H9 (cell line): ENCODE measurements around the gene CAMTA1. TPM values are rescaled to one million over a fixed set of nuclear protein-coding genes. Genes with fewer than 3 reads are reported as not detected.

Source experiments
- DNase-seq: peaks from one replicate; pipeline ENCODE4 v3.0.0-alpha.2; 2017
- H2AFZ ChIP-seq: one replicate; pipeline ENCODE4 v1.6.1; 2013; ENCODE audit warnings: mild to moderate bottlenecking, low read length, control low read depth, moderate library complexity
- H2AK5ac ChIP-seq: 2 replicates; pipeline ENCODE4 v1.6.1; 2013; ENCODE audit warnings: low read length, control low read depth, mixed read lengths; ENCODE audit not compliant: insufficient read length
- H2BK120ac ChIP-seq: one replicate; pipeline ENCODE4 v1.6.1; 2013; ENCODE audit warnings: low read depth, mild to moderate bottlenecking, low read length, control low read depth, inconsistent platforms; ENCODE audit not compliant: poor library complexity, severe bottlenecking
- H2BK12ac ChIP-seq: 2 replicates; pipeline ENCODE4 v1.6.1; 2013; ENCODE audit warnings: low read length, control low read depth, mixed read lengths, low read depth; ENCODE audit not compliant: insufficient read length
- H2BK15ac ChIP-seq: 2 replicates; pipeline ENCODE4 v1.6.1; 2013; ENCODE audit warnings: low read depth, low read length, control low read depth
- H2BK20ac ChIP-seq: one replicate; pipeline ENCODE4 v1.6.1; 2013; ENCODE audit warnings: low read depth, mild to moderate bottlenecking, low read length, control low read depth, inconsistent platforms; ENCODE audit not compliant: poor library complexity, severe bottlenecking
- H2BK5ac ChIP-seq: 2 replicates; pipeline ENCODE4 v1.6.1; 2013; ENCODE audit warnings: low read length, control low read depth, mixed read lengths; ENCODE audit not compliant: insufficient read length
- H3K14ac ChIP-seq: 2 replicates; pipeline ENCODE4 v1.6.1; 2013; ENCODE audit warnings: low read length, control low read depth; ENCODE audit not compliant: insufficient read depth
- H3K18ac ChIP-seq: 2 replicates; pipeline ENCODE4 v1.6.1; 2013; ENCODE audit warnings: low read depth, mild to moderate bottlenecking, mixed read lengths, low read length, control low read depth; ENCODE audit not compliant: insufficient read length
- H3K23ac ChIP-seq: 2 replicates; pipeline ENCODE4 v1.6.1; 2013; ENCODE audit warnings: low read length, control low read depth, mixed read lengths, low read depth; ENCODE audit not compliant: insufficient read length
- H3K23me2 ChIP-seq: 2 replicates; pipeline ENCODE4 v1.6.1; 2013; ENCODE audit warnings: low read depth, mild to moderate bottlenecking, mixed read lengths, low read length, control low read depth; ENCODE audit not compliant: insufficient read length, poor library complexity, severe bottlenecking
- H3K27ac ChIP-seq: 2 replicates; pipeline ENCODE4 v1.5.1; 2013; ENCODE audit warnings: low read length, control low read depth, mixed read lengths, low read depth; ENCODE audit not compliant: insufficient read length
- H3K27me3 ChIP-seq: 2 replicates; pipeline ENCODE4 v1.6.1; 2013; ENCODE audit warnings: low read length, control low read depth, inconsistent platforms; ENCODE audit not compliant: insufficient read depth
- H3K4ac ChIP-seq: 2 replicates; pipeline ENCODE4 v1.6.1; 2013; ENCODE audit warnings: low read depth, mild to moderate bottlenecking, control low read depth, inconsistent platforms, low read length, moderate library complexity
- H3K4me1 ChIP-seq: 2 replicates; pipeline ENCODE4 v1.6.1; 2013; ENCODE audit warnings: low read length, control low read depth, inconsistent platforms; ENCODE audit not compliant: insufficient read depth
- H3K4me2 ChIP-seq: 2 replicates; pipeline ENCODE4 v1.6.1; 2013; ENCODE audit warnings: low read length, control low read depth, mixed read lengths; ENCODE audit not compliant: insufficient read length, insufficient read depth
- H3K56ac ChIP-seq: 2 replicates; pipeline ENCODE4 v1.6.1; 2013; ENCODE audit warnings: low read depth, mild to moderate bottlenecking, mixed read lengths, low read length, control low read depth; ENCODE audit not compliant: insufficient read length
- H3K79me1 ChIP-seq: 2 replicates; pipeline ENCODE4 v1.6.1; 2013; ENCODE audit warnings: low read depth, mild to moderate bottlenecking, moderate library complexity, low read length, control low read depth, inconsistent platforms; ENCODE audit not compliant: insufficient read depth, poor library complexity, severe bottlenecking
- H3K79me2 ChIP-seq: 2 replicates; pipeline ENCODE4 v1.6.1; 2013; ENCODE audit warnings: low read length, control low read depth, inconsistent platforms; ENCODE audit not compliant: insufficient read depth
- H3K9ac ChIP-seq: 2 replicates; pipeline ENCODE4 v1.6.1; 2013; ENCODE audit warnings: low read length, control low read depth, mixed read lengths; ENCODE audit not compliant: insufficient read length; ENCODE audit errors: extremely low read depth
- H3K9me3 ChIP-seq: one replicate; pipeline ENCODE4 v1.6.1; 2013; ENCODE audit warnings: low read depth, low read length, inconsistent platforms; ENCODE audit not compliant: control insufficient read depth
- H3T11ph ChIP-seq: one replicate; pipeline ENCODE4 v1.6.1; 2013; ENCODE audit warnings: mild to moderate bottlenecking, low read length, control low read depth, inconsistent platforms
- H4K20me1 ChIP-seq: one replicate; pipeline ENCODE4 v1.6.1; 2013; ENCODE audit not compliant: control insufficient read depth, insufficient read length, insufficient read depth
- H4K5ac ChIP-seq: 2 replicates; pipeline ENCODE4 v1.6.1; 2013; ENCODE audit warnings: low read depth, mild to moderate bottlenecking, mixed read lengths, low read length, control low read depth; ENCODE audit not compliant: insufficient read length
- H4K8ac ChIP-seq: replicated peaks from 2 replicates; pipeline ENCODE4 v1.6.1; 2013; ENCODE audit warnings: low read length, control low read depth, mixed read lengths, low read depth; ENCODE audit not compliant: insufficient read length
- H4K91ac ChIP-seq: 2 replicates; pipeline ENCODE4 v1.6.1; 2013; ENCODE audit warnings: low read depth, mild to moderate bottlenecking, moderate library complexity, mixed read lengths, low read length, control low read depth; ENCODE audit not compliant: insufficient read length
- H3K27ac Mint-ChIP-seq, 3 experiments: 2 replicates in 2 of 3; 3 replicates in 1 of 3; pipeline ENCODE4 v1.8.0; 2020 to 2021; ENCODE audit warnings: mixed read lengths in 3 of 3, mild to moderate bottlenecking in 1 of 3, moderate library complexity in 1 of 3
- H3K27me3 Mint-ChIP-seq: 2 replicates; pipeline ENCODE4 v1.8.0; 2021; ENCODE audit warnings: low read depth, mild to moderate bottlenecking, moderate library complexity, mixed read lengths
- H3K36me3 Mint-ChIP-seq, 3 experiments: 2 replicates in 2 of 3; 3 replicates in 1 of 3; pipeline ENCODE4 v1.8.0; 2020 to 2021; ENCODE audit warnings: low read depth in 3 of 3, mixed read lengths in 3 of 3; ENCODE audit not compliant: insufficient read depth in 1 of 3
- H3K4me1 Mint-ChIP-seq, 2 experiments: 2 replicates each; pipeline ENCODE4 v1.8.0; 2020; ENCODE audit warnings: mixed read lengths in 2 of 2
- H3K4me3 Mint-ChIP-seq, 2 experiments: 2 replicates in 1 of 2; 3 replicates in 1 of 2; pipeline ENCODE4 v1.8.0; 2020 to 2021; ENCODE audit warnings: mild to moderate bottlenecking in 2 of 2, mixed read lengths in 2 of 2, moderate library complexity in 1 of 2
- H3K9me3 Mint-ChIP-seq, 2 experiments: 2 replicates in 1 of 2; 3 replicates in 1 of 2; pipeline ENCODE4 v1.8.0; 2020; ENCODE audit warnings: mild to moderate bottlenecking in 2 of 2, mixed read lengths in 2 of 2, moderate library complexity in 1 of 2
- CTCF ChIP-seq: fragments of 200-600 bp; sonication (generic); conservative IDR thresholded peaks from 3 replicates; pipeline ENCODE4 v1.8.0; 2021; ENCODE audit warnings: antibody characterized with exemption, mild to moderate bottlenecking
- WGBS: extraction: QIAGEN DNeasy Blood & Tissue Kit; methylation state at CpG from one replicate; pipeline ENCODE4 v1.1.7; 2013; ENCODE audit warnings: missing lambda C conversion rate, low lambda C conversion rate, mixed read lengths; ENCODE audit not compliant: insufficient read length; ENCODE audit errors: extremely low coverage; 5-methylcytosine and 5-hydroxymethylcytosine counted together
- total RNA-seq: library from RNA; stranded (reverse); gene quantifications from 2 replicates; pipeline ENCODE4 v1.2.1, GENCODE V29; 2021

The CAMTA1 gene
- total RNA-seq, 1 experiment from 2014 or later = 115 TPM

DNA sequence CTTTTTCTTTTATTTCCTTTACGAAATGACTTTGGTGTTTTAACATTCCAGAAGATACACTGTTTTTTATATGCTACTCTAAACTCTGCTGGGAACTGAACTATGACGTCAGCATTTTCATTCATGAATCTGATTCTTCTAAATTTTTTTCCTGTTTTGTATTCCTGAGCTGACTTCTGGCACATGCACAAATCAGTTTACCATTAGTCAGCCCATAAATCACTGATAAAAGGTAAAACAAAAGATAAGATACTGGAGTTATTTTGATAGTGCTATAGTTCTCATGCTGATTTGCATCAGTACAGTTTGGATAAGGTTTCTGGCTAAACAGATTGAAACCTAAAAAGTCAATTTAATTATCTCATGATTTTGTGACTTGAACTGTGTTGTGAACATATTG is 10.4 kb downstream of the CAMTA1 start:
- no peak overlapping the region for H2AFZ ChIP-seq
- no peak overlapping the region for H2BK120ac ChIP-seq
- H3K23ac ChIP-seq = no peak overlapping the region
- no peaks in the 10 kb centered on the region for H3K9me3 ChIP-seq
- H2BK12ac ChIP-seq = no peak overlapping the region
- H3K18ac ChIP-seq = no peak overlapping the region
- H3K23me2 ChIP-seq = no peaks in the 10 kb centered on the region
- peaks cover 11% of the 10 kb centered on the region for H3K79me1 ChIP-seq
- WGBS = no CpG with 5 or more reads among the region's 2 CpGs
- no peak overlapping the region for H2BK5ac ChIP-seq
- Mint-ChIP-seq H3K27me3 (no peaks in the 10 kb centered on the region), H3K36me3 (peaks cover 1 to 20% (median 11%) of the 10 kb centered on the region in 3 experiments; a peak in 5 of 7 replicates), H3K27ac (peak overlapping the region in 1 of 3 experiments; percentile 68; a peak in 2 of 7 replicates), H3K4me3 (no peak overlapping the region), H3K9me3 (no peaks in the 10 kb centered on the region), H3K4me1 (peaks cover 16 to 18% of the 10 kb centered on the region in 2 experiments)
- peaks cover 15% of the 10 kb centered on the region; the same call in 1 of the 2 replicates for H3K79me2 ChIP-seq
- no peaks in the 10 kb centered on the region for H4K20me1 ChIP-seq
- H3K4me1 ChIP-seq = no peaks in the 10 kb centered on the region
- no peak overlapping the region for H3K27ac ChIP-seq
- no peaks in the 10 kb centered on the region for H3K27me3 ChIP-seq
- H3K4ac ChIP-seq = no peak overlapping the region
- no peak for TF ChIP-seq CTCF
- no peak for DNase-seq
- no peak overlapping the region for H2BK20ac ChIP-seq
- no peak overlapping the region for H4K91ac ChIP-seq
- no peak overlapping the region for H3K14ac ChIP-seq
- H4K5ac ChIP-seq = no peak overlapping the region
- no peak overlapping the region for H3K4me2 ChIP-seq
- H2BK15ac ChIP-seq = no peak overlapping the region
- no peak overlapping the region for H3K9ac ChIP-seq
- no peak overlapping the region for H4K8ac ChIP-seq
- H3T11ph ChIP-seq = no peak overlapping the region
- H3K56ac ChIP-seq = no peak overlapping the region
- H2AK5ac ChIP-seq = no peak overlapping the region
